G401.6 (cell line): Measurements from ENCODE around the gene DLGAP1.

Experiments used
- FAIRE-seq: peaks from 2 replicates; lab custom pipeline; 2012; peaks lifted over from hg19 to GRCh38; lab: Jason Lieb, UNC

DLGAP1 gene

DNA sequence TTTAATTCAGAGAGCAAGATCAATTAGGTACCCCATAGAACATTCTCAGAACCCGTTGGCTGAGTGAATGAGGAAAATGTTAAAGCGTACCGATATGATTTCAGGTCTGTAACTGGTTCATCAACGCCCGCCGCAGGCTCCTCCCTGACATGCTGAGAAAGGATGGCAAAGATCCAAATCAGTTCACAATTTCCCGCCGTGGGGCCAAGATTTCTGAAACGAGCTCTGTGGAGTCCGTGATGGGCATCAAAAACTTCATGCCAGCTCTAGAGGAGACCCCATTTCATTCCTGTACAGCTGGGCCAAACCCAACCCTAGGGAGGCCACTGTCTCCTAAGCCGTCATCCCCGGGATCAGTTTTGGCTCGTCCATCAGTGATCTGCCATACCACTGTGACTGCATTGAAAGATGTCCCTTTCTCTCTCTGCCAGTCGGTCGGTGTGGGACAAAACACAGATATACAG lies 997.8 kb downstream of the DLGAP1 start:
- FAIRE-seq, result no peak

DNA sequence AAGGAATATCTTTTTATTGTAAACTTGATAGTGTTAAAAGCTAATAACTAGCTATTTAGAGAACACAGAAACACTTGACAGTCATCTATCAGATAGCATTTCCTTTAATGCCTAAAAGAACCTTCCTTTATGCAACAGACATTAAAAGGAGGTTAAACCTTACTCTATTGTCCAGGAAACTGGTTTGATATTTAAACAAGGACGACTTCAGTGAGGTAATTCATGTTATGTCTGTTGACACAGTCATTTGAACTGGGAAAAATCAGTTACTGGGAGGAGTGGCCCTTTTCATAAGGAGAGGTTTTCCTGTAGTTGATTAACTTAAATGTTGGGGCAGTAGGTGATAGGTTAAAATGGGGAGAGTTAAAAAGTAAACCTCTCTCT lies 998.4 kb downstream of the DLGAP1 start:
- no peak for FAIRE-seq

DNA sequence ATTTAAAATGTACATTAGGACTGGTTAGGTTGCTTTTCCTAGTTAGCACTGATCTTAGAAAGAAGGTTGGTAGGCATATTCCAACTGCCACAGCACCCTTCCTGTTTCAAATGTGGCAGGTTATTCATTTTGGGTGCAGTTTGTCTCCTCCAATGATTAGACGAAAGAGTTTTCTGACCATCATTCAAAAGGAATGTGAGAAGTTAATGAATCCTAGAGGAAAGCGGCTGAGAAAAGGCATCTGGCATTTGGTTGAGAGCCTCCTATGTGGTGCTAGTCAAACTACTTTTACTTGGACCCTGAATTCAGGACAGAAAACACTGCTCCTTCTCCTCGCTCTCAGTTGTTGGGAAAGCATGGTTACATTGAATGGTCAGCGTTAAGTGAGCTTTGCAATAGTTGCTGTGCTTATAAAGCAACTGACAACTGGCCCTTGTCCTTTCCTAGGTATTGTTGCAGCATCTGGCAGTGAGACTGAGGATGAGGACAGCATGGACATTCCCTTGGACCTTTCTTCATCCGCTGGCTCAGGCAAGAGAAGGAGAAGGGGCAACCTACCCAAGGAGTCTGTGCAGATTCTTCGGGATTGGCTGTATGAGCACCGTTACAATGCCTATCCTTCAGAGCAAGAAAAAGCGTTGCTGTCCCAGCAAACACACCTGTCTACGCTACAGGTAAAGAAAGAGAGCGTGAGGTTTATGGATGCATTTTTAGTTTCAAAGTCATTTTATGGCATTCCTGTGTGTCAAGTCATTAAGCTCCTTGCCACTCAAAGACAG lies 999.0 kb downstream of the DLGAP1 start:
- no peak for FAIRE-seq

DNA sequence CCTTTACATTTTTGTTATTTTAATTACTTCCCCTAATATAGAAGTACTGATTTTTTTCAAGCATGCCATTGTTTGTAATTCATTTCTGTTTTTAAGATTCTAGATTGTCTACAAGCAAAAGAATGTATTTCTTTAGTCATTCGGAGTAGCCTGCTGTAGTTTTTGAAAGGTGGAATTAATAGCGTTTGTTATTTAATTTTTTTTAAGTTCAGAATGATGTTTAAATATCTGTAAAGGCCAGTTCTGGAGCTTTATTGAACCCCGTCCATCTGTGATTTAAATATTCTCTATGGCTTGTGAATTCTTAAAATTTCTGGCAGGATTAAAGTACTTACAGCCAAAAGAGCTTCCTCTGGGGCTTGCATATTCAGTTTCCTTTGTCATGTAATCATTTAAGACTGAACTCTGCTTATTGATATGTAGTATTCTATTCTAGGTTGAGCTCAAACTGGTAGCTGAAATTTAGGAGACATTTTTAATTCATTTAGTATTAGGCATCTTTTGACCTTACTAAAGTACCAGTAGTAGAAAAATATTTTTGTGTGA lies 999.9 kb downstream of the DLGAP1 start:
- no peak for FAIRE-seq

DNA sequence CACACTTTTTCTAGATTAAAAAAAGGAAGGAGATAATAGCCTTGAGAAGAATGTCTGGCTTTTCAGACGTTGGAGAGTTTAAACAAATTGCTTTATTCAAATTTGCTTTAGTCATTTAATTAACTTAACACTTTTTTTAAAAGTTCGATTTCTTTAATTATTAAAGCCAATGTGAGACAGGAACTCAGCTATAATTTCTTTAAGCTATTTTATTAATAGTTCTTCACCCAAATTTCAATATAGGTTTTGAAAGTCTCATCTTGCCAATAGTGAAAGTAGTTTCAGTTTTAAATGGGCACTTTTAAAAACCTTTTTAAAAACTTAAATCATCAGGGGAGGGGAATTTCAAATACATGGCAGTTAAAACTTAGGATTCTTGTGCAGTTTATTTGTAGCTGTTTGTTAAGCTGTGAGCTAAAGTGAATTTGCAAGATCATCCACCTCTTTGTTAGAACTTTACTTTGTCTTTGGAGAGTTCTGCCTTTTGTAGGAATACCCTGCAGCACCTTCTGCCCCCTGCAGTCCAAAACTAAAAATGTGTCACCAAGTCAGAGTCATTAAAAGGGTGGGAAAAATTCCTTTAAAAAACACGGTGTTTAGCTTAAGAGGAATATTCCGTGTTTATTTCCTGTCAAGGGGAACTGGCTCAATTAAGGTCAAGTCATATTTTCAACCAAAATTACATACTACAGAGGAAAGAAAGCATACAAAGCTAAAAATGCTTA lies 1000.6 kb downstream of the DLGAP1 start:
- peak; percentile 94 for FAIRE-seq

DNA sequence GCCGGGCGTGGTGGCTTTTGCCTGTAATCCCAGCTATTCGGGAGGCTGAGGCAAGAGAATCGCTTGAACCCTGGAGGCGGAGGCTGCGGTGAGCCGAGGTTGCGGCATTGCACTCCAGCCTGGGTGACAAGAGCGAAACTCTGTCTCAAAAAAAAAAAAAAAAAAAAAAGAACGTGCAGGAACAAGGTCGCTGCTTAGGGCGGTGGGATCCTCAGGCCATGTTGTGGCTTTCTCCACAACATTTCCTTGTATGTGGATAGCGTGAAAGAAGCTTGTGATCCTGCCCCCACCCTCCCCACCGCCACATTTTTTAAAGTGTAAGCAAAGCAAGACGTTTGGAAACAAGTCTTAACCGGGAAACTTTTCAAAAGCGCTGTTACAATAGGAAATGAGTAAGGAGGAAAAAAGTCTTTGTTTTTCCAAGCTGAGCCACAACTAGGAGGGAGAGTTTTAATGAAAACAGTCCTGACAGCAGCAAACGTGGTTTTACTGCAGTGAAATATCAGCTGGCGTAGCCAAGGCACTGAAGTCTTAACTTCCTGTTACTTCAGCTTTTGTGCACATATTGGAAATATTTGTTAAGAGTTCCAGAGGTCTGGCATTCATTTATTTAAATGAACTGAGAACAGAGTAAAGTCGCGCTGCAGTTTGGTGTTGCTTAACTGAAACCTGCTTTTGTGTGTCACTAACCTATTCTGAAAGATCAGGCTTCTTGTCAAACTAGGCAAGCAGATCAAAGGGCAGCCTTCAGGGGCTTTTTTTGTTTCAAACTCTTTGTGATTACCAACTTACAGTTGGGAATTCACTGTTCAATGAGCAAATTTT lies 1001.4 kb downstream of the DLGAP1 start:
- peak; percentile 67 for FAIRE-seq

DNA sequence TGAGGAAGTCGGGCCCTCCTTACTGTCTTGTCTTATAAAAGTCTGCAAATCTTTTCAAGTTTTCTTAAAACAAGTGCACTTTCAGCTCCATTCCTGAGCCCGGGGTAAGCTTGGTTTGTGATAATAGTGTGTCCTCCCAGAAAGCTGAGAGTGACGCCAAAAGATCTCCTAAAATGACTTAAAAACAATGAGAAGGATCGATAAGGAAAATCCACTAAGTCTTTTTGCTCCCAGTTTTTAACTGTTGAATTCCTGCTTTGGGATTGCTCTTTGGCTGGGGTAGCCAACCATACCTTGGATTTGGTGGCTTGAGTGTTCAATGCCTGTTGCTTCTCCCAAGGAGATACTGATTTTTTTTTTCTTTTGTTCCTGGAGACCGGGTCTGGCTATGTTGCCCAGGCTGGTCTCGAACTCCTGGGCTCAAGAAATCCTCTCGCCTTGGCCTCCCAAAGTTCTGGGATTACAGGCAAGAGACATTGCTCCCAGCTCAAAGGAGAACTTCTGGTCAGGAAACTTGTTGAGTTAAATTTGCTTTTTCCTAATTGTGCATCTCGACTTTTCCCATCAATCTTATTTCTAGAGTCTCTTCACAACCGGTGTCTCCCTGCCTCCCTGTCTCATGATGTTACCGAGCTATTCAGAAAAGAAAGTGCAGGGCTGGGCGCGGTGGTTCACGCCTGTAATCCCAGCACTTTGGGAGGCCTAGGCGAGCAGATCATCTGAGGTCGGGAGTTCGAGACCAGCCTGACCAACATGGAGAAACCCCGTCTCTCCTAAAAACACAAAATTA lies 1002.2 kb downstream of the DLGAP1 start:
- no peak for FAIRE-seq

DNA sequence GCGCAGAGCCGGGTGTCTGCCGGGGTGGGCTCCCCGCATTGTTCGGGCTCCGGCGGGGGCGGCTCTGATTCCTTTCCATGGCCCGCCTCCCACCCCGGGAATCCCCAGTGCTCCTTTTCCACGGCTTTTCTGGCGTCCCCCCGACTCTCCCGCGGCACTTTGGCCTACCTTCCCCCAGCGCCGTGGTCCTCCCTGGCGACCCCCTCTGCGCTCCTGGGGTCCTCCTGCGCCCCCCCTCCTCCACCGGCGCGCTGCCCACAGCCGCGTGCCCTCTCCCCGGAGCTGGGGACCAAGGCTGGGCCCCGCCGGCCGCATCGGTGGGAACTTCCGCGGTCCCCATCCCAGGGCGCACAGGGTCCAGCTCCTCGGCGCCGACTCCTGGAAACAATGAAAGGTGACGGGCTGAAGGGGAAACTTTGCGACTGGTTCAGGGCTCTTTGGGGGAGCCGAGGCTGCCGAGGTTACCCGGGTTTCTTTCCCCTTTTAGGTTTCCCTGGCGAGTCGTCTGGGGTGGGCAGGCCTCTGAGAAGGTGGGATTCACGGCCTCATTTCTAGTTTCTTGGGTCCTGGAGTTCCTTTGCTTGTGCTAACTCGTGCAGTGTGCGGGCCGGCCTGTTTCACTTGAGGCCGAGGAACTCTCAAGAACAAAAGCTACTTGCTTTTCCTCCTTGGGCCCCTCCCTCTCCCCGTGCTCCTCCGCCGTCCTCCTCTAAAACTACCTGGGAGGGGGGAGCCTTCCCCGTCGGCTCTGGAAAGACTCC lies 1002.9 kb downstream of the DLGAP1 start:
- FAIRE-seq, result no peak

DNA sequence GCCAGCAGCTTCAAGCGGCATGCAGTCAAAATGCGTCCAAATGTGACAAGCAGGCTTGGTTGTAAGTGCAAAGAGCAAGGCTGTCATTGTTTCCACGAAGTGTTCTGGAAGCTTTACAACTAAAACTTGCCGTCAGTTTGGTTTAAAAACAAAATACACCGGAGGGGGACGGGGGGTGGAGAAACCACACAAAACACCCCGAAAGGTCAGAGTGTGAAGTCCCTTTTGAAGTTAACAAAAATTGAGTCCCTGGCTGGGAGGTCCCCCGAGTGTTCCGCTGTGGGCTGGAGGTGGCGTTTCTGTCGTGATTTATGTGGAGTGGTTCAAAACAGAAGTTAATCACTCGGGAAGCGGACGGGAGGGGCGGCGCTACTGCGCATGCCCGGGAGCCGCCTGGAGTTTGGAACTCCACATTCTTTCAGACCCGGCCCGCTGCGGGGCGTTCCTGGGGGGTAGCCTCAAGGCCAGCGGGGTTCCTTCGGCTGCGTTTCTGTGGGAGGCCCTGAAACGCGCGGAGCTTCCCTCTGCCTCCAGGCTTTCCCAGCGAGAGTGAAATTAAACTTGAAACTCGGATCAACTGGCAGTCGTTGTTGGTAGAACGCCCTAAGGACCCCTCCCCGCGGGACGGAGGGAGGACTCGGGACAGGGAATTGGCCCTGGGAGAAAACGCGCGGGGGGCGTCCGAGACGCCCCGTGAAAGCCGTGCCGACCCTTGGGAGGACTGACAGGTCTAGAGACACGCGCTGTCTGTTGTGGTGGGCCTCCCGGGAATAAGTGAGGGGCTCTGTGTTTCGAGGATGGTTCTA lies 1003.7 kb downstream of the DLGAP1 start:
- FAIRE-seq, result peak; percentile 90

DNA sequence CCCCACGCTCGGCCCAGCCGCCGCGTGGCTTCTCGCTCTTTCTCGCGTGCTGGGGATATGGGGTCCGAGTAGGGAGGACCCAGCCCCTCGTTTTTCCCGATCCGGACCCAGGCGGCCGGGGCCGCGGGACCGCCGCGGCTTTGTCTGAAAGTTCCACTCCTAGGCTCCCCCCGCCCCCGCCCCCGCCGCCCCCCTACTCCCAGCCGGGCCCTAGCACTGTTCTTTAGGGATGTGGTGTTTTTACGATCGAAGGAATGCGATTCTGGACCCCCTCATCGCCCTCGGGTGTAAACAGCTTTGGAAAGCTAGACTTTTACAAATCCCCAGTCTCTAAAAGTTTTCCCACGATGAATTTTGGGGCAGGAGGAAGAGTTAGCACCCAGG lies 1004.3 kb downstream of the DLGAP1 start:
- no peak for FAIRE-seq

DNA sequence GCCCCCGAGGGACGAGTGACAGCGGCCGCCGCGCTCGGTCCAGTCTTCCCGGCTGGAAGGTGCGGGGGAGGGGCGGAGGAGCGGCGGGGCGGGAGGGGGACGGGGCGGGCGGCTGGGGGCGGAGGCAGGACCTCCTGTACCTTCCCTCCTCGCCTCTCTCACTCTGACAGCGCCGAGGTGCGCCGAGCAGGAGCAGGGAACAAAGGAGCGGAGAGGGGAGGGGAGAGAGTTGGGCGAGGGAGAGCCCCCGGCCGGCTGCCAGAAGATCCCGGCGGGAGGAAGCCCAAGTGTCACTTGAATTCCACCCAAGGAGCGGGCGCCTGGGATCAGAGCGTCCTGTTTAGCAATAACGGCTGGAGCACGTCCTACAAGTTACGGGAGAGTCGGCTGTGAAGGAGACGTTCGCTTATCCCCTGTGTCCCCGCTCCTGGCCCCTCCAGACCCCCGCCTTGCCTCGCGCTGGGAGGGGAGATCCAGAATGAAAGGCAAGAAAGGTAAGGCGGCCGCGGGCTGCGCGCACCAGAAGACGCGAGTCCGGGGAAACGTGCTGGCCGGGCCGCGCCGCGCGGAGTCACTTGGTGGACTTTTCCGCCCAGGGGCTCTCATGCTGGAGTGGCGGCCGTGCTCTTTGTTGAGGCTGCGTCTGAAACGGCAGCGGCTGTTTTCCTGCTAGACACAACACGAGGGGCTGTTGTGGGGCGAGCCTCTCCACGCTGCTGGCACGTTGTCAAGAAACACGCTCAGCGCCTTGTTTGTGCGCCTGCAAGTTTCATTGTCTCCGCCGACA lies 1004.9 kb downstream of the DLGAP1 start, which contains the start of gene TGIF1:
TSS of gene TGIF1 (plus strand) at position 161 of the 787 bp plus-strand sequence. CDS start at position 479, 318 bp downstream.
- no peak for FAIRE-seq

DNA sequence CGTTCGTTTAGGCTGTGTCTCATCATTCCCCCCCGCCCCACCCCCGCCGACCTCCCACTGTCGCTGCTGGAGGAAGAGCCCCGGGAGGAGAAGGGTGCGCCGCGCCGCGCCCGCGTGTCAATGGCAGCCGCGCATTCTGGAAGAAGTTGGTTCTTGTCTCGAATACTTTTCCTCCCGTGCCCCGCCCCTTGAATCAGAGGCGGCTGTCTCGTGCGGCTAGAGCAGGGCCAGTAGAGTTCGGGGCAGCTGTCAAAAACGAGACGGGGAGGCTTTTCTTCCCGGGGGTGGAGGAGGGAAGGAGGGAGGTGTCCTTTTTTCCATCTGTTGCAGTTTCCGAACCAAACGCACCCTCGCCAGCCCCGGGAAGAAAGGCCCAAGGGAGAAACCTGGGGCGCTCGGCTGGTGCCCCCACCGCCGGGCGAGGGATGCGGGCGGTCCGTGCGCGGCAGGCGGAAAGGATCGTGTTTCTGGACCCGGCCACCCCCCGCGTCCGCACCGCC lies 1005.5 kb downstream of the DLGAP1 start:
- FAIRE-seq, result no peak

DNA sequence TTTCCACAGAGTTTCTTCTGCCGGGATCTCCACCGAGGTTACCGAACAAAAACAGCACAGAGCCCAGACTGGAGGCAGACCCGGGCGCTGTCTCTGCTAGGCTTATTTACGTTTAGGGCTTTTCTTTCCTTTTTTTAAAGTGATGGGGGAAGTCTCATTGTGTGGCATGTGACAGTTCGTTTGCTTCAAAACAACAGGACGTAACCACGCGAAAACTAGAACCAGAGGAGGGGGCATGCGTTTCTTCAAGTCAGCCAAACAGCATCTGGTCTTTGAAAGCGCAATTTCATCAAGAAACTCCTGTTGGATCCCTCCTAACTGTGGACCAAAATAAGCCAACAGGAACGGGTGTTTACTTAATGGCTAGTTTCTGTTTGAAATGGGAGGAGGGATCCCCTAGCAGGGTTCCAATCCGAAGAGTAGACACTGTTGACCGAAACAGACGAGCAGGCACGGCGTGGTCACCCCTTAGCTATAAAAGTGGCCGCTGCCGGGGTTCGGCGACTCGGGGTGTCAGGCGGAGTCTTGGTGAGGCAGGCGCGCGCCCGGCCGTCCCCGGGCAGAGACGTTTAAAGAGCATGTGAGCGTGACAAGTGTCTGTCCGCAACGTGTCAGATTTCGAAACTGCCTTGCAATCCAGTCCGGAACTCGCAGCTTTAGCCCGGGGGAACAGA lies 1006.1 kb downstream of the DLGAP1 start:
- FAIRE-seq, result no peak

DNA sequence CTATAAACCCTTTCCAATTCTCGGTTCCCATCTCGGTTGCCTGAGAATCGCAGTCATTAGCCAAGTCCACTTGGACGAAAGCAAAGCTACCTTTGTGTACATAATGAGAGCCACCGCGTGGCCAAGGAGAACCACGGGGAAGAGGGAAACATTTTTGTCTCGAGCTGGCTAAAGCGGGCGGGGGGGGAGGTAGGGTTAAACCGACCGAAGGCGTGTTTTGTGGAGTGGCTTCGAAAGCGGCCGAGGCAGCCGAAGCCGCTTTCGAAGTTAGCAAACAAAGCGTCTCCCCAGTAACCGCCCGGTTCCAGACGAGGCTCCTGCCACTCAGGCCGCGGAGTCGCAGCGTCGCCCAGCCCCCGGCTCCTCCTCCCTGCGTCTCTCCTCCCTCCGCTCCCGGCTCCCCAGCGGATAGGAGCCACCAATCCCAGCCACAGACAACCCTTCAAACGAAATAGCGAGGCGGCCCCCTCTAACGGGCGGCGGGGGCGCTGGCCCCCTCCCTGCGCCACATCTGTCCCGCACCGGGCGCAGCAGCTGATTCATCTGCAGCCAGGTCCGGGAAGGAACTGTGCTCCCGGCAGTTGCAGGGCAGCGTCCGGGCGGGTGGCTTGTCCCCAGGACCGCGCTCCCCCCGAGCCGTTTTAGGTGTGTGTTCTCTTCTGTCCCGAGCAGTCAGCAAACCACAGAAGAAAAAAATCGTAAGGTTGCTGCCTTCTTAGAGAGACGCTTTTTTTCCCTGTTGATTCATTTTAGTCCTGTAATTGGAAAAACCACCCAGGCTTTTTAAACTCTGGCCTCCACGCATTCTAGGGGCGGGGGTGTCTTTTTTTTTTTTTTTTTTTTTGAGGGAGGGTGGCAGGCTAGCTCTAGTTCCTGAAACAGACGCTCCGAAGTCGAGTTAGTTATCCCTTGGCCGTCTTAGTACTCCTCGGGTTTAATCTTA lies 1006.9 kb downstream of the DLGAP1 start:
- peak; percentile 98 for FAIRE-seq

DNA sequence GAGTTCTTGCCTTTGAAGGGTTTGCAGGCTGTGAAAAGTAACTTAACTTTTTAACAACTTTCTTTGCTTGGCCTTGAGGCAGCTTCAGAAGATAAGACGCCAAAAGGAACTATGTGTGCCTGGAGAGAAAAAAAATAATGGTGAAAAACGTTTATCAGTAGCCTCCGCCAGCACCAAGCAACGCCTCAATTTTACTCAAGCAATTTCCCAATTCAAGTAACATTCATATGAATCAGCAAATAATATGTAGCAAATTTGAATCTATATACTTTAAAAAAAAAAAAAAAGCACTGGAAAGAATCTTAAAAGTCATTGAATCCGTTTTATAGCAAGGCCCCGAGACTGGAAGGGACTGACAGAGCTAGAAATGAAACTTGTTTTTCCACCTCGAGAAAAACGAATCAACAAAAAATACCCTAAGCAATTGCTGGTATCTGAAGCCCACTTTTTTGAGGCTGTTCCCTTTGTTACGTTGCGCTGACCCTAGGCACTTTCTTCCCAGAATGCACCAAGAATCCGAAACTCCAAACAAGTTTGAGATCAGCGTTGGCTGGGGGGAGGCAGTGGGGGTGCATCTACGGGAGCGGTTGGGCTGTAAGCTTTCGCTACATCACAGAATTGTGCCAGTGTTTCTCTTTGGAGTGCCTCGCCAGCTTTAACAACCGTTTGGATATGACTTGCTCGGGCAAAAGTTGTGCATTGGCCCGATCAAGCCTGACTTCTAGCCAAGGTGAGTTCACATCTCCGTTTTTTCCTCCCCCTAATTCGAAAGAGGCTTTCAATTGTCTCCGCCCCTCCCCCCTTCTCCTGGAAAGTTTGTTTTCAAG lies 1007.8 kb downstream of the DLGAP1 start:
- no peak for FAIRE-seq
